ENCODE measurements around the gene PLXNB2.

DNA sequence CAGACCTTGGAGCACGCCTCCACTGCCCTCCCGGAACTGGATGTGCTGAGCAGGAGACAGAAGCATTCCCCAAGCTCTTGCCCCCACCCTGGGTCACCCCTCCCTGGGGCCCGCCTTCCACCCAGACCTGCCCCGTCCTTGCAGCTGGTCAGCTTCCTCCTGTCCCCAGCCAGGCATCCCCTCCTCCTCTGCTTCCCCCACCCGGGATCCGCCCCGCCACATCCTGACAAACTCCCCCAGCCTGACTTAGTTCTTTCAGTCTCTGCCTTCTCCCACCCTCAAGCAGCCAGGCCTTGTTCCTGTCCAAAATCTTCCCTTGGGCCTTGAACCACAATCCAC is 1.1 kb upstream of the PLXNB2 start:
- TF ChIP-seq, protein P1, sequence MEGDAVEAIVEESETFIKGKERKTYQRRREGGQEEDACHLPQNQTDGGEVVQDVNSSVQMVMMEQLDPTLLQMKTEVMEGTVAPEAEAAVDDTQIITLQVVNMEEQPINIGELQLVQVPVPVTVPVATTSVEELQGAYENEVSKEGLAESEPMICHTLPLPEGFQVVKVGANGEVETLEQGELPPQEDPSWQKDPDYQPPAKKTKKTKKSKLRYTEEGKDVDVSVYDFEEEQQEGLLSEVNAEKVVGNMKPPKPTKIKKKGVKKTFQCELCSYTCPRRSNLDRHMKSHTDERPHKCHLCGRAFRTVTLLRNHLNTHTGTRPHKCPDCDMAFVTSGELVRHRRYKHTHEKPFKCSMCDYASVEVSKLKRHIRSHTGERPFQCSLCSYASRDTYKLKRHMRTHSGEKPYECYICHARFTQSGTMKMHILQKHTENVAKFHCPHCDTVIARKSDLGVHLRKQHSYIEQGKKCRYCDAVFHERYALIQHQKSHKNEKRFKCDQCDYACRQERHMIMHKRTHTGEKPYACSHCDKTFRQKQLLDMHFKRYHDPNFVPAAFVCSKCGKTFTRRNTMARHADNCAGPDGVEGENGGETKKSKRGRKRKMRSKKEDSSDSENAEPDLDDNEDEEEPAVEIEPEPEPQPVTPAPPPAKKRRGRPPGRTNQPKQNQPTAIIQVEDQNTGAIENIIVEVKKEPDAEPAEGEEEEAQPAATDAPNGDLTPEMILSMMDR (IDR thresholded peaks at IDR 0.05; ENCODE audit: low read length) = no peak
- TF ChIP-seq EZH2 (optimal IDR thresholded peaks at IDR 0.05; ENCODE audit: low read depth, low read length) = no peak
- TF ChIP-seq EZH2phosphoT487 (IDR thresholded peaks at IDR 0.05; ENCODE audit: low read length) = no peak
